ENCODE results near the gene VOPP1. TPM values are rescaled to one million over a fixed set of nuclear protein-coding genes. Genes with fewer than 3 reads are reported as not detected.
"Not testable (repeated sequence)": the region's sequence is repeated elsewhere in the genome, so short reads cannot be mapped to it uniquely, and the experiment has no call there.

VOPP1 gene
- total RNA-seq, 1 donor from 2014 or later = 21.8 TPM

DNA sequence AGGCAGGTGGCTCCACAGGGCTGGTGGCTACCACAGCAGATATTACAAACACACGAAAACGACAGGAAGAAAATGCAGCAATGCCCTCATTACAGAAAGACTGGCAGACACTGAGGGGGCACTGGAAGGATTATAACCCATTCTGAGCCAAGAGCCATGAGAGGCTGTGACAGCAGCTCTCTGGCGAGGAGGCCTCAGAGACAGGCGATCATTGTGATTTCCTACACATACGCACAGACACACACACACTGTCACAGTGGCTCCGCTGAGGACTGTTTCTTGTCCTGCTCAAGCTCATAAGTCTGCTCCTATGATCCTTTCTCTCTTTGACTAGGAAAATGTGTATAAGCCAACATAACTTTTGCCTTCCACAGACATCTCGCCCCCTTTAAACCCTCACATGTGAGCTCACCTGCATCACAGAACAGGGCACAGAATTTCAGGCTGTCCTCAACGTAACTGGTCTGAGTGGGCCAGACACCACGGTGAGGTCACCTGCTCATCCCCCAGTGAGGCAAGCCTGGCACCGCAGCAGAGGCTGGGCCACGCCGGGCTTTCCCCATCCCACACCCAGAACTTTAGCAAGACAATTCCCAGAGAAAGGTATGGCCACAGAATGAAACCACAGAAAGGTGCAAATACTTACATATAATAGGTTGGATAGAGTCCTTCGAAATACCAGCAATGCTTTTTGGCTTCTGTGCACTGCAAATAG lies 51.7 kb downstream of the VOPP1 start:
- DNase-seq (no peak), ATAC-seq (ENCODE audit: poor library complexity) (no peak)
- intact Hi-C loops (cut with DNase I) = no loop called here

DNA sequence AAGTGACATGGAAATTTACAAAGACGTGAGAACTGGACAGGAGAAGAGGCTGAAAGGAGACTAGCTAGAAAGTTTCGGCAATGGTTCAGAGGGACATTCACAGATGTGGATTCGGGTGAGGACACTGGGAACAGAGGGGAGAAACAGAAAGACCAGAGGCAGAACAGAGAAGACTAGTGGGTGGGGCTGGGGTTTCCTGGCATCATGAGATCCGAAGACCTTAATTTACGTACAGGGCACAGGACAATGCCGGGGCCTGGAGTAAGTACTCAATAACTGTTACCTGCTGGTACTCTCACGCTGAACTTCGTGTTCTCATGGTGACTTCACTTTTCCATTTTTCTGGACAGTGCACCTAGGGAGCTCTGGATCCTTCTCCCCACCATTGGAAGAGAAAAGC lies 53.5 kb downstream of the VOPP1 start:
- DNase-seq = no peak
- intact Hi-C loops (cut with DNase I) = no loop called here
- ATAC-seq (ENCODE audit: poor library complexity) = no peak

DNA sequence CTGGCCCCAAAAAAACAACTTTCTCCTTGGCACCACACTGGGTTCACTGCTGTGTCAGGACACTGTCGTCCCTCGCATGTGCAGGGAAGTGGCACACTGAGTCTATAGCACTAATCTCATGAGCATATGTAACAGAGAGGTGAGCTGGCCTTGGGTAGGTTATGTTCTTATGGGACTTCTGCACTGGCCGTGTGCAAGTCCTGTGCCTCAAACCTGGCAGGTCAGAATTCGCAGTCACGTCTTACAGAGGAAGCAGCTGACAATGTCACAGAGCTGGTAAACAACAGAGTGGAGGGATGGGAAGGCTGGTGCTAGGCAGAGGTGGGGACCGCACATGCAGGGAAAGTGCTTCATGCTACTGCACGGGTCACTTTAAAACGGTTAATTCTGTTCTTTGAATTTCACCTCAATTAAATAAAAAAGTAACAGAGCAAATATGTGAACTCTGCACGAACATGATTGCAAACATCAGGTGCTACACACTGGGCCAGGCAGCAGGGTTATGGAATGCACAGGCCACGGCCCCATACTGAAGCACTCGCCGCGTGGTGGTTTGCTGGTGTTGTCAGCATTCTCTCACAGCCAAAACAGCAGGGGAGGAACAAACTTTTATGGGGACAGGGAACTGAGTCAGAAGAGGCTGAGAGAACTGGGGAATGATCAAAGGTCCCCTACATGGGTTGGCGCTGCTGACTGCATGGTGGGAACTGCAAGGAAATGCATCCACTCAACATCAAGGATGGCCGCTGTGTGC lies 54.2 kb downstream of the VOPP1 start:
- no peak for DNase-seq
- no peak for ATAC-seq (ENCODE audit: poor library complexity)
- intact Hi-C loops (cut with DNase I) = no loop called here

DNA sequence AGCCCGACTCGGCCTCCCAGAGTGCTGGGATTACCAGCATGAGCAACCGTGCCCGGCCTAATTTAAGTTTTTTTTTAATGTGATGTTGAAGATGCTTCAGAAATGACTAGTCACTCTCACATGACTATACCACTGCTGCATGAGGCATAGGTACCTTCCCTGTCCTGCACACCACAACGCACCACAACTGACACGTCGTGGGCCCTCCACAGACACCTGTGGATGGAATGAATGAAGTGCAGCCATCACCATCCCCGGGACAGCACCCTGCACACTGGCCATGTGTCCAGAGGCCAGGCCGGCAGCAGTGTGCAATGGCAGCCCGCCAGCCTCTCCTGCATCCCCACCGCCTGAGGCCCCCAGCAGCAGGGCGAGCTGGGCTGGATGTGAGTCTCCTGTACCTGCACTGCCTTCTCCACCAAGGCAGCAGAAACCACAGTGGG lies 55.1 kb downstream of the VOPP1 start:
- ATAC-seq (ENCODE audit: poor library complexity) (no peak), DNase-seq (no peak)
- intact Hi-C loops (cut with DNase I) = no loop called here

DNA sequence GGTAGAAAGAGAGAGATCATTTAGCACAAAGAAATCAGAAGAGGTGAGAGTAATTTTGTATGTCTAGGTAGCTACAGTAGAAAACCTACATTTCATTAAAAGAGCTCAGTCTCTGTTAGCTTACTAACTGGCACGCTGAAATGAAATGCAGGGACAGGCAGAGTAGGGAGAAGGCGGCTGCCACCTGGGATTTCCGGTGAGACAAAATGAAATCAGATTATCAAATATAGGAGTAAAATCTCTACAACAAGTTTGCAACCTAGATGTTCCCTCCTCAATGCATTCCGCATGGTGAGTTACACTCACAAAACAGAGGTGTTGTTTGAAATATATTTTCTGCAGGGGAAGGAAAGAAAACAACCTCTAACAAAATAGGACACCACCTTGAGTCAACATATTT lies 55.9 kb downstream of the VOPP1 start:
- DNase-seq = no peak
- intact Hi-C loops (cut with DNase I) = no loop called here
- ATAC-seq (ENCODE audit: poor library complexity) = no peak

DNA sequence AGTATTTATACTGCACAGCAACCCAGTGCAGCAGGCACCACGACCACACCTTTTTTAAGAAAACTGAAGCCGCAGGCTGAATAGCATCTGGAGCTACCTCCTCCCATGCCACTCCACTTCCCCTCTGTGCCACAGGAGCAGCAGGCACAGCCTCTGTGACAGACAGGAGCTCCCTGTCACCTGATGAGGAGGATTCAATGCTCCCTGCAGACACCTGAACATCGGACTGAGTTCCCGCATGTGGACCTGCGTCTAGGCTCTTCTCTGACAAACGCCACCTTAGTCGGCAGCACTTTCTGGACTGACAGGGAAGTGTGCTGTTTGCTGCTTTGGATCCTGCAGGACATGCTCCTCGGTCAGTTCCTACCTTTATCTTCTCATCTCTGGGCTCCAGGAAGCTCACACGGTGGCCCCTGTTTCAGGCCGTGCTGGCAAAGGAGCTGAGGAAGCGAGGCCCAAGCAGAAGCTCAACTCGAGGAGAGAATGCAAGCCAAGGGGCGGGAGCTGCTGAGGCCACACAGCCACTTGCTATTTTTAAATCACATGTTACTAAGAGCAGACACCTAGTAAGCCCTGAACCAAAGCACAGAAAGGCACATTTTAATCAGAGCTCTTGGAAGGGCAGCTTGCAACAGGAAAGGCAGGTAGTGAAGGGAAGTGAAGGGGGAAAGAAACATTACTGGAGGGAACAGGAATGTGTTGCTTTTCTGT lies 56.6 kb downstream of the VOPP1 start:
- intact Hi-C loops (cut with DNase I) = no loop called here

DNA sequence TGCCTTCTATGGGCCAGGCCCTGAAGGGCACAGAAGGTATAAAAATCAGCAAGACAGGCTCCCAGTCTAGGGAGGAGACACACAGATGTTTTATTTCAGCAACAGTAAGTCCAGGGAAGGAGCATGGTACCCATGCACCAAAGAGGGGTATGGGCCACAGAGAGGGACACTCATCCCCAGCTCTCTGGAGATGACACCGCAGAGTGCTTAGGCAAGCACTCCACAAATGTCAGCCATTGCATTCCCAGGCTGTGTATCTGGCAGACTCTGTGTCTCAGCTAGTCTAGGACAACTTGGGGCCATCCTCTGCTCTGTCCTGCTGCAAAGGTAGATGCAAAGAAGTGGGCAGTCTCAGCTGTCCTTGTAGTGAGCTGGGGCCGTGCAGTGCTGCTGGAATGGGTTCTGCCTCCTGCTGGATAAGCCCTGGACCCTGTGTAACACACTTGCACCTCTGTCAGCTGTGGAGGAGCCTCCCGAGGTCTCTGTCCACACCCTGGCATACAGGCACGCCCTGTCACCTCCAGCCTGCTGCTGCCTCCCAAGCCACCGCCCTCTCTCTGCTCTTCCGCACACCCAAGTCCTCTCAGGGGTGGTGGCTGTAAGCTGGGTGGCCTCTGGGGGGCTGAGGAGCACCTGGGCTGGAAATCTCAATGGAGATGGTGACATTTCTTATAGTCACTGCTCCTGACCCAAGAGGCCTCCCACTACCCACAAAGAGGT lies 57.6 kb downstream of the VOPP1 start:
- DNase-seq (no peak), ATAC-seq (ENCODE audit: poor library complexity) (no peak)
- intact Hi-C loops (cut with DNase I) = no loop called here

More for the DNA sequence above, 56.6 kb downstream of the VOPP1 start:
- DNase-seq (peak; percentile 62), ATAC-seq (ENCODE audit: poor library complexity) (peak; percentile 93)

DNA sequence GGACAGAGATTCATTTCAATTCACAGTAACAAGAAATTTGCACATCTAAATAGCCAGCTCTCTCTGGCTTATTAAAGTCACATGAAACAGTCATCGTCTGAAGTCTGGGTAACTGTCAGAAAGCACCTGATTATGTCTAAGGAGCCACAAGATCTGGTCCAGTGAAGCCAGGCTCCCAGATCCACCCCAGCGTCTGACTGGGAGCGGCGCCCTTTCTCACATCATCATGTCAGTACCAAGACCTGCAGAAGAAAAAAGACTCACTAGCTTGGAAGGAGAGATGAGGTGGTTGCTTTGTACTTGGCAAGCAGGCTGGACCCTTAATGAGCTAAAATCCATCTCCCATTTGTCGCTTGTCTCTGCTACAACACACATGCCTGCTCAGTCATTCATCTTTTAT lies 58.4 kb downstream of the VOPP1 start:
- ATAC-seq (ENCODE audit: poor library complexity) = no peak
- intact Hi-C loops (cut with DNase I) = no loop called here
- DNase-seq = no peak

DNA sequence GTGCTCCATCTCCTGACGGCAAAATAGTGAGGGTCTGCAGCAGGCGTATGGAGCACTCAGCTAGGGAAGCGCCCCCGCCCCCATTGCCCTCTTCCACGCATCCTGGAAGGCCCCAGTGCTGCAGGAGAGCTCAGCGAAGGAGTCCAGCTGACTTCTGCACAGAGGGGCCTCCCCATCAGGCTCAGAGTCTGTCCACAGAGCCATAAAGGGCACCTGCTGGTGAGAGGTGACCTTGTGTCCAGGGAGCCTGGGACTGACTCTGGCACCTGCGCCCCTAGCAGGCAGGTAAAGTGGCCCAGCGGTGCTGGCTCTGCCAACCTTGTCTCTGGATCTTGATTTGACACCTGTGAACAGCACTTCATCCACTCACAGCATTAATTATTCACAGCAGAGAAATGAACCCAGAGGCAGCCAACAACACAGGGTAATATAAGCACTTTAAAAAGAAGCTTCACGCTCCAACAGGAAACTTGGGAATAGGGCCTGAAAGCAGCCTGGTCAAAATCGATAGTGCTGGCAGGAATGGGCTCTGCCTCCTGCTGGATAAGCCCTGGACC lies 59.6 kb downstream of the VOPP1 start:
- intact Hi-C loops (cut with DNase I) = no loop called here
- DNase-seq (no peak), ATAC-seq (ENCODE audit: poor library complexity) (no peak)

DNA sequence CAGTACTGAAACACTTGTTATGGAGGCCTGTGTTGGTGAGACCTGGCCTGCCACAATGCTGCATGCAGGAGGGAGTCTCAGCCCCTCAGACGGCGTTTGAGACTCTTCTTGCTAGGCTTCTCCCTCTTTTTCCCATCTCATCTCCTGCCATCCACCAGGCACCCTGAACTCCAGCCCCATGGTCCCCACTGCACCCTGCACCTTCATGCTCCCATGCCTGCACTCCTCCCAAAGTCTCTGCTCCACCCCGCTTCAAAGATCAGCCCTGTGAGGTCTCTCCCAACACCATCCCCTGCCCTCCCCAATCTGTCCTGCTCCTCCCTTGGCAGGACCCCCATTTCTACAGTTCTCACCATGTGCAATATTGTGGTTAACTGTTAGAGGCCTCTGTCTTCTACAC lies 61.7 kb downstream of the VOPP1 start:
- DNase-seq = no peak
- intact Hi-C loops (cut with DNase I) = no loop called here
- ATAC-seq (ENCODE audit: poor library complexity) = no peak

DNA sequence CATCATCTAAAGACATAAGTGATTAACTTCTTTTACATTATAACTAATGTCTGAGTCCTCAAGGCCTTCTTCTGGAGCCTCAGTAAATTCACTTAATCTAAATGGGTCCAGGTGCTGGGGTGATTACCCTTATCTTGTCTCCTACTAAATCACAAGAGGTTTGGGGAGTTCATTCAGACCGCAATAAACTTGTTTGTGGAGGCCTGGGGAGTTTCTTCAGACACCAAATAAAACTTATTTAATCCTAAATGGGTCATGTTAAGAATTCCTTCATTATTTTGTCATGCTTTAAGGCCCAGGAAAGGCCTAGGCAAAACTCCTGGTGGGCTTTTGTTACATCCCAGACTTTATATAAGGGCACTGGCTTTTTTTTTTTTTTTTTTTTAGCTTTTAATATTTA lies 62.1 kb downstream of the VOPP1 start:
- ATAC-seq (ENCODE audit: poor library complexity); intact Hi-C loops (cut with DNase I): not testable (repeated sequence)

DNA sequence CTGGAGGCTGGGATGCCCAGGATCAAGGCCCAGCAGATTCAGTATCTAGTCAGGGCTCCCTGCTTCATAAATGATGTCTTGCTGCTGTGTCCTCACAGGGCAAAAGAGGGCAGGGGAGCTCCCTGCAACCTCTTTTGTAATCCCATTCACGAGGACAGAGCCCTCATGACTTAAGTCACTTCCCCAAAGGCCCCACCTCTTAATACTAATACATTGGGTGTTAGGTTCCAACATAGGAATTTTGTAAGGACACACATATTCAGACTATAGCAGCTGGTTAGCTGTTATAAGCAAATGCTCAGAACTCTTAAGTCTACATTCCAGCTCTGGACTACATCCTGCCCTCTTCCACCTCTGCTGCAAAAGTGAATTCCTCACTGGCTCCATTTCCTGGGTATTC lies 63.0 kb downstream of the VOPP1 start:
- ATAC-seq (ENCODE audit: poor library complexity) (peak; percentile 31), DNase-seq (no peak)
- intact Hi-C loops (cut with DNase I) = no loop called here

More for the DNA sequence above, 62.1 kb downstream of the VOPP1 start:
- DNase-seq = not testable (repeated sequence)

DNA sequence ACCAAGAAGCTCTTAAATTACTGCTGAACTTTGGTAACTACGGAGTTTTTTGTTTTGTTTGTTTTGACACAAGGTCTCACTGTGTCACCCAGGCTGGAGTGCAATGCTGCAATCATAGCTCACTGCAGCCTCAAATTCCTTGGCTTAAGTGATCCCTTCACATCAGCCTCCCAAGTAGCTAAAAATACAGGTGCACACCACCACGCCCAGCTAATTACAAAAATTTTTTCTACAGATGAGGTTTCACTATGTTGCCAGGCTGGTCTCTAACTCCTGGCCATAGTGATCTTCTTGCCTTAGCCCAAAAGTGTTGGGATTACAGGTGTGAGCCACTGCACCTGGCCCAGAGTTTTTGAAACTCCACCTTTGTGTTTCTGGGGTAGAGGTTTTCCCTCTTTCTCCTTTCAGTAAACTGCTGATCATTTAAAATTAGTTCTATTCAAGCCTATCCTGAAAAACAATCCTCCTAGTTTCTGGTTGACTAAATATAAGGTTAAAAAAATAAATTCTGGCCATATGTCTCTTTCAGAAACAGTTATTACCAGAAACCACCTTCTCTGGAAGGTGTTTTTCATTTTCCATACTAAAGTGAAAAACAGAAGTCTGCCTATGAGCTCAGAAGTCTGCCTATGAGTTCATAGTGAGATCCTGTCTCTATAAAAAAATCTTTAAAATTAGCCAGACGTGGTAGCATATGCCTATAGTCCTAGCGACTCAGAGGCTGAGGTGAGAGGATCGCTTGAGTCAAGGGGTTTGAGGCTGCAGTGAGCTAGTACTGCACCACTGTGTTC lies 63.9 kb downstream of the VOPP1 start:
- ATAC-seq (ENCODE audit: poor library complexity) (no peak), DNase-seq (no peak)
- intact Hi-C loops (cut with DNase I) = no loop called here

DNA sequence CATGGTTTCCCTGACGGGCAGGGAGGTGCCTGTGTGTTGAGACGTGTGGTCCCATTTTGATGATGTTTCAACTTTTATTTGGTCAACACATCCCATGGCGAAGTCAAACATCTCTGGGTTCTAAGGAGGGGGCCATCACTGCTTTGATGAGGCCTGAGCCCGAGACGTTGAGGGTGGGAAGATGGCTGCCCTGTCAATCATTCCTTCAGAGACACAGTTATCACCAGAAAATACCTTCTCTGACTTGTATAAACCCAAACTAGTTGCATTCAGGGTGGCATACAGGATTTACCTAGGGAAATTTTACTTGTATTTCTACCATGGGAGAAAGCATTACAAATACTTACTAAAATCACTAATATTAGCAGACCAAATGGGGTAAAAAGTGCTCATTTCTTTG lies 64.6 kb downstream of the VOPP1 start:
- intact Hi-C loops (cut with DNase I) = no loop called here
- ATAC-seq (ENCODE audit: poor library complexity) (no peak), DNase-seq (no peak)

DNA sequence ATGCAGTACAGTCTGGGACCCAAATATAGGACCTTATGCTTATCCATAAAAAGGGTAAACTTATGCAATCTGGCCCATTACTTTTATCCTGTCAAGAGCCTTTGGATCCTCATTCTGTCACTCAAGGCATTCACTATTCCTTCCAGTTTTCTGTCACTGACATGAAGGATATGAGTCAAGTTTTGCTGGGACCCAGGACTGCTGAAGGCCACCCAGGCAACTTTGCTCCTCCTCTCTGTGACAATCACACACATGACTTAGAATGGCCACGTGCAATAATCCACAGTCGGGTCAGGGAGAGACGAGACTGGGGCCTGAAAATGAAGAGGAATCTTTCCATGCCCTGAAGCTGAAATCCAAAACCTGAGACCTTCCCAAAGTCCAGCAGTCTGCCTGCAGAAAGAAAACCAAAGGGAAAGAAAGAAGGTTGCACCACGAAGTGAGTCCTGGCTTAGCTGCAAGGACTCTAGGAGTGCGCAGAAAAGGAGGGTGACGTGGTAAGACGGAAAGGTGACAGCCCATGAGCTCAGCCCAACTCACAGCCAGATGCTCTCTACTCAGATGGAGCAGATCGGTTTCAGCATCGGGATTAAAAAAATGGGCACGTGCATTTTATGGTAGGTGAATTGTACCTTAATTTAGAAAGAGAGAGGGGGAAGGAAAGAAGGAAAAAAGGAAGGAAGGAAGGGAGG lies 67.2 kb downstream of the VOPP1 start:
- DNase-seq = no peak
- ATAC-seq (ENCODE audit: poor library complexity) = no peak
- intact Hi-C loops (cut with DNase I) = no loop called here

DNA sequence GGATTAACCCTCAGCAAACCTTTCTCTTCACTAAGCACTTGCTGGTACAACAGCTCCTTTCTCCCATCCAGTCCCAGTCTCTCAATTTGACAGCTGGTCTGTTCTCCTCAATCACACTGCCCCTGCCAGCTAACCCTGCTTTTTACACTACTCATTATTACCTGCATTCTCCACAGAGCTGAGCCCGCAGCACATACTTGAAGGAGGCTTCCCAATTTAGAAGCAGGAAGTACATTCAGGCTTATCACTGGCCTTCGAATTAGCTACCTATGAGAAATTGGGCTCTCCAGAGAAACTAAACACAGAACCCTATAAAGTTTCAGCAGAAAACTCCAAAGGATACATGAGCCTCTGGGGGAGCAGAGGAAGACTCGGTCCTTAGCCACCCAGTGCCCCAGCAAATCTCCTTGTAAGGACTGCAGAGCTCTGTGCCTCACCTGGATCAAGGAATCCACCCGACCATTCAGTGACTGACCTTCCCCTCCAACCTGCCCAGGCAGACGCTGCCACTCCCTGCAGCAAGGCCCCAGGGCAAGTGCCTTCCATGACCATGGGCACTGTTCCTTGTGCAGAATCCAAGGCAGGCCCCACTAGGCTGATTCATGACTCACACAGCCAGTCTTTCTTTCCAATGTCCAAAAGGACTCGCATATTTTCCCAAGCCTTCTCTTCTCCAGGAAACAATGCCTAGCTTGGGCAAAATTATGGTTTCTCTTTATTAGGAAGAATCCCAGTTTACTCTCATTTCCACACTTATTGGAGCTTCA lies 68.0 kb downstream of the VOPP1 start:
- intact Hi-C loops (cut with DNase I) = no loop called here
- no peak for ATAC-seq (ENCODE audit: poor library complexity)
- DNase-seq = no peak
